BJ (cell line): ENCODE results near the gene LYST. TPM values are rescaled to one million over a fixed set of nuclear protein-coding genes. Genes with fewer than 3 reads are reported as not detected.

ENCODE experiments used
- CTCF ChIA-PET: fragments of 350-600 bp; formaldehyde crosslinking; extraction: SDS; loops from one replicate; lab custom pipeline; 2021; ENCODE audit warnings: antibody characterized with exemption, inconsistent platforms; lab: Yijun Ruan, JAX
- POLR2A ChIA-PET: fragments of 300-600 bp; sonication (Branson Sonifier 250); formaldehyde crosslinking; extraction: SDS; loops from one replicate; lab custom pipeline; 2021; ENCODE audit warnings: antibody characterized with exemption; lab: Charles Lee
- DNase-seq: peaks from one replicate; pipeline ENCODE4 v3.0.0-alpha.2; 2011; ENCODE audit warnings: low read depth
- H3K27me3 ChIP-seq: 2 replicates; pipeline ENCODE4 v1.6.0; 2011; ENCODE audit warnings: low read length; ENCODE audit not compliant: control insufficient read depth, insufficient read depth
- H3K36me3 ChIP-seq: 2 replicates; pipeline ENCODE4 v1.5.1; 2011; ENCODE audit warnings: low read length; ENCODE audit not compliant: control insufficient read depth, insufficient read depth
- H3K4me3 ChIP-seq: 2 replicates; pipeline ENCODE4 v1.5.1; 2011; ENCODE audit warnings: low read depth, mild to moderate bottlenecking, control low read depth, low read length
- CTCF ChIP-seq: IDR thresholded peaks from 2 replicates; pipeline ENCODE4 v1.5.1; 2011; ENCODE audit warnings: low read depth, mild to moderate bottlenecking, control low read depth, inconsistent platforms, low read length, moderate library complexity; ENCODE audit not compliant: insufficient read depth
- polyA plus RNA-seq: library from polyadenylated mRNA; depleted of rRNA; stranded (reverse); fragments of >200 nt; gene quantifications from 2 replicates; pipeline ENCODE4 v1.2.3, GENCODE V29; 2011

LYST gene
- polyA plus RNA-seq, 1 experiment: 7.2 TPM

GRCh38 chr1:235834620-235835019 lies 32.1 kb downstream of the LYST start:
- DNase-seq: no peak
- CTCF ChIA-PET: interaction anchor here (0.8 to 1.6 kb wide), 3 partner anchors 9 to 51 kb away, joined by 3 to 6 read pairs (median 5); no protein-coding TSS in a partner anchor
- no peaks in the 10 kb centered on the region for H3K36me3 ChIP-seq
- no peaks in the 10 kb centered on the region for H3K27me3 ChIP-seq
- no peak for TF ChIP-seq CTCF
- H3K4me3 ChIP-seq: no peak overlapping the region
- POLR2A ChIA-PET: no interaction called here

- CTCF ChIA-PET: interaction anchor here (1.2 to 2.2 kb wide), 2 partner anchors 11 to 140 kb away, joined by 3 to 17 read pairs; no protein-coding TSS in a partner anchor
- Histone ChIP-seq H3K4me3 (no peak overlapping the region), H3K36me3 (no peaks in the 10 kb centered on the region), H3K27me3 (no peaks in the 10 kb centered on the region)
- TF ChIP-seq CTCF: no peak
- no peak for DNase-seq
- POLR2A ChIA-PET: no interaction called here
Measured at GRCh38 chr1:235832011-235832410, 34.7 kb downstream of the LYST start.

GRCh38 chr1:235831148-235831547 lies 35.6 kb downstream of the LYST start:
- no peaks in the 10 kb centered on the region for H3K27me3 ChIP-seq
- H3K4me3 ChIP-seq: no peak overlapping the region
- no peak for TF ChIP-seq CTCF
- no peak for DNase-seq
- POLR2A ChIA-PET: interaction anchor here (0.6 kb wide), 1 partner anchor 12 kb away, joined by 9 read pairs; no protein-coding TSS in a partner anchor
- CTCF ChIA-PET: interaction anchor here (1.0 to 2.7 kb wide), 3 partner anchors 10 to 141 kb away, joined by 3 to 12 read pairs (median 3); no protein-coding TSS in a partner anchor
- H3K36me3 ChIP-seq: no peaks in the 10 kb centered on the region

DNA sequence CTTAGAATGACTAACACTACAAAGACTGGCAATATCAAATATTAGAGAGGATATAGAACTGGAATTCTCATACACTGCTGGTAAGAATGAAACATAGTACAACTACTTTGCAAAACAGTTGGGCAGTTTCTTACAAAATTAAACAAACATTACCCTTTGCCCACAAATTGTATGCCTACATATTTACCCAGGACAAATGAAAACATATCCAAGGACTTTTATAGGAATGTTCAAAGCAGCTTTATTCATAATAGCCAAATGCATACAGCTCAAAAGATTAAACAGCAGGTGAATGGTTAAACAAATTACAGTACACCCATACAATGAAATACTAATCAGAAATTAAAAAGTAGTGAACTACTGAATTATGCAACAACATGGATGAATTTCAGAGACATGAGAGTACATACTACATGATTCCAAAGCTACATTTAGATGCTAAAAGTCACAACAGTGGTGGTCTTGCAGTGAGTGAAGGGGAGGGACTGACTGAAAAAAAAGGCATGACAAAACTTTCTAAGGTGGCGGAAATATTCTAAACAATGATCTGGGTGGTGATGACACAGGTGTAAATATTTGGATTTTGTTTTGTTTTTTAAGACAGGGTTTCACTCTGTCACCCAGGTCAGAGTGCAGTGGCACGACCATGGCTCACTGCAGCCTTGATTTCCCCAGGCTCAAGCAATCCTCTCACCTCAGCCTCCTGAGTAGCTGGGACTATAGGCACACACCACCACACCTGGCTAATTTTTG lies 40.4 kb downstream of the LYST start:
- no peak for TF ChIP-seq CTCF
- ChIA-PET POLR2A (no interaction called here), CTCF (interaction anchor here (0.7 to 1.3 kb wide), 2 partner anchors 16 to 772 kb away, joined by 3 to 7 read pairs; no protein-coding TSS in a partner anchor)
- H3K27me3 ChIP-seq: no peaks in the 10 kb centered on the region
- no peak overlapping the region for H3K4me3 ChIP-seq
- no peaks in the 10 kb centered on the region for H3K36me3 ChIP-seq
- no peak for DNase-seq

DNA sequence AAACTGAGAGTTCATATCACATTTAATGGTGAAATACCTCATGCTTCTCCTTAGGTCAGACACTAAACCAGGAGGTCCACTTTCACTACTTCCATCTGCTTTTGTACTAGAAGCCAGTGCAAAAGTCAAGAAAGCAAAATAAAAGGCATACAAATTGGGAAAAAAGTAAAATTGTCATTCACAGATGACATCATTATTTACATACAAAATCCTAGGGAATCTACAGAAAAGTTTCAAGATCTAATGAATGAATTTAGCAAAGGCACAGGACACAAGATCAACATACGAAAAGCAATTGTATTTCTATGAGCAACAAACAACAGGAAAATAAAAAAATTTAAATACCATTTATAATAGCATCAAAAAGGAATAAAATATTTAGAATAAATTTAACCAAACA lies 41.5 kb downstream of the LYST start:
- Histone ChIP-seq H3K27me3 (no peaks in the 10 kb centered on the region), H3K36me3 (no peaks in the 10 kb centered on the region), H3K4me3 (no peak overlapping the region)
- no peak for TF ChIP-seq CTCF
- ChIA-PET POLR2A (no interaction called here), CTCF (no interaction called here)
- DNase-seq: no peak
